Activated CD4-positive, alpha-beta T cell treated with anti-CD3 and anti-CD28 coated beads for 36 hours (primary cell): Measurements from ENCODE around the gene RAET1E. TPM values are rescaled to one million over a fixed set of nuclear protein-coding genes. Genes with fewer than 3 reads are reported as not detected.
"Not testable (repeated sequence)": the region's sequence is repeated elsewhere in the genome, so short reads cannot be mapped to it uniquely, and the experiment has no call there.

Experiments used
- ATAC-seq: fragments of 200-7000 bp; cut with Tn5 transposase; one replicate; pipeline ENCODE4 v1.10.0; 2021; ENCODE audit warnings: mild to moderate bottlenecking, moderate library complexity
- CTCF ChIA-PET: fragments of 350-600 bp; sonication (Branson Sonifier 250); formaldehyde crosslinking; loops from one replicate; lab custom pipeline; 2021; ENCODE audit warnings: antibody characterized with exemption; lab: Charles Lee
- POLR2A ChIA-PET: fragments of 350-600 bp; sonication (Branson Sonifier 250); formaldehyde crosslinking; loops from one replicate; lab custom pipeline; 2021; ENCODE audit warnings: antibody characterized with exemption, inconsistent platforms; lab: Charles Lee
- DNase-seq: peaks from one replicate; pipeline ENCODE4 v3.0.0-alpha.2; 2020
- H3K27ac Mint-ChIP-seq: one replicate; pipeline ENCODE4 v1.8.0; 2021; ENCODE audit warnings: mixed read lengths
- H3K27me3 Mint-ChIP-seq: one replicate; pipeline ENCODE4 v1.8.0; 2021; ENCODE audit warnings: mixed read lengths
- H3K36me3 Mint-ChIP-seq: one replicate; pipeline ENCODE4 v1.8.0; 2021; ENCODE audit warnings: low read depth, mixed read lengths
- H3K4me1 Mint-ChIP-seq: one replicate; pipeline ENCODE4 v1.8.0; 2021; ENCODE audit warnings: mixed read lengths
- H3K4me3 Mint-ChIP-seq: one replicate; pipeline ENCODE4 v1.8.0; 2021; ENCODE audit warnings: mild to moderate bottlenecking, moderate library complexity, mixed read lengths
- H3K9me3 Mint-ChIP-seq: one replicate; pipeline ENCODE4 v1.8.0; 2021; ENCODE audit warnings: low read depth, mixed read lengths
- intact Hi-C, 2 experiments: fragments of 100-400 bp; cut with DNase I in 1 of 2; cut with micrococcal nuclease in 1 of 2; formaldehyde crosslinking; loops; one replicate each; pipeline versions ENCODE4 v1.14.2 to v1.15.1; 2022 to 2024; cut with DNase I, micrococcal nuclease
- total RNA-seq, 2 experiments: library from RNA; stranded (reverse); gene quantifications; one replicate each; pipeline ENCODE4 v1.2.3, GENCODE V29; 2021

Gene RAET1E
- total RNA-seq, 2 experiments from 2014 or later = not detected

GRCh38 chr6:149938571-149939355 lies 40.9 kb upstream of the RAET1E start:
- Mint-ChIP-seq H3K36me3 (no peaks in the 10 kb centered on the region), H3K27ac (peak overlapping the region; percentile 76), H3K4me3 (peak overlapping the region; percentile 68), H3K9me3 (no peaks in the 10 kb centered on the region), H3K27me3 (peaks cover 71% of the 10 kb centered on the region), H3K4me1 (peaks cover 36% of the 10 kb centered on the region)
- intact Hi-C loops = no loop called here
- peak; percentile 65 for DNase-seq
- ChIA-PET CTCF (interaction anchor here (0.6 to 1.2 kb wide), 3 partner anchors 23 to 86 kb away, joined by 3 to 5 read pairs (median 3); partner anchors contain the start of gene RAET1L), POLR2A (no interaction called here)
- peak; percentile 29 for ATAC-seq

DNA sequence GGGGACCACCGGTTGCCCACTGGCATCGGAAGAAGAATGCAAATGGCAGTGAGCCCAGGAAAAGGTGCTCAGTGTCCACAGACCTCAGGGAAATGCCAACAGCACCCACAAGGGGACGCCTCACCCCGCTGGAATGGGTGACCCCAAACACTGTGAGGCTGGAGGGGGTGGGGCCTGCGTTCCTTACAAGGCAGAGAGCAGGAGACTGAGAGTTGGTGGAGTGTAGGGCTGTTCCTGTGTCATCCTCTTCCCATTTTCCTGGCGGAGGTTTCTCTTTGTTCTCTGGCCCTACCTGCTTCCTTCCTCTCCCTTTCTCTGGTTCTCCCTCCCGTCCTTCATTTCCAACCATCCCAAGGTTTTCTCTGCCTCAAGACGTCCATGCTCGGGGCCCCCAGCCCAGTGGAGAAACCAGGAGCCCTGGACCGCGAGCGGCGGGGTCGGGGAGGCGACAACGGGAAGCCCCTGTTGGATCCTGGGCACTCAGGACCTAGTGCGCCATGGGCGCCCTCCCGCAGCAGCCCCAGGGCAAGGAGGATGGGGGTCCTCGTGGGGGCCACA lies 40.2 kb upstream of the RAET1E start:
- Mint-ChIP-seq H3K27me3 (peaks cover 75% of the 10 kb centered on the region), H3K4me3 (peak overlapping the region; percentile 68), H3K4me1 (peaks cover 36% of the 10 kb centered on the region)
- intact Hi-C loops, DNase-seq, H3K9me3 Mint-ChIP-seq, POLR2A ChIA-PET, H3K27ac Mint-ChIP-seq, H3K36me3 Mint-ChIP-seq: not testable (repeated sequence)
- peak; percentile 40 for ATAC-seq
- CTCF ChIA-PET = interaction anchor here (1.2 kb wide), 1 partner anchor 79 kb away, joined by 5 read pairs; no protein-coding TSS in a partner anchor

DNA sequence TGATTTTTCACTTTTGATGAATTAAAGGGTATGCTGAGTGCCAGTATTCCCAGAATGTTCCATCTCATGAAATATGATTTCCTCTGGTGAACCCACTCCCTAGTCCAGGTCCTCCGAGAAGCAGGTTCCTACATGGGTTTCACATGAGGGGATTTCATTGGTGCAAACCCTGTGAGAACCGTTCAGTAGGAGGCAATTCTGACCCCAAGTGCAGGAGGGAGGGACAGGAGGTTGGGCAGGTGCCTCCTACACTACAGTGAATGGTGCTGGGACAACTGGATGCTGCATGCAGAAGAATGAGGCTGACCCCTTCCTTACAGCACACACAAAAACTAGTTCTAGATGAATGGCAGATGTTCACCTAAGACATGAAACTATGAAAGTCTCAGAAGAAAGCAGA lies 38.8 kb upstream of the RAET1E start:
- peaks cover 33% of the 10 kb centered on the region for H3K4me1 Mint-ChIP-seq
- CTCF ChIA-PET = interaction anchor here (2.8 kb wide), 1 partner anchor 81 kb away, joined by 24 read pairs; no protein-coding TSS in a partner anchor
- intact Hi-C loops = no loop called here
- POLR2A ChIA-PET = interaction anchor here (0.6 kb wide), 1 partner anchor 68 kb away, joined by 3 read pairs; no protein-coding TSS in a partner anchor
- H3K27ac Mint-ChIP-seq = no peak overlapping the region
- ATAC-seq (no peak), DNase-seq (no peak)
- no peak overlapping the region for H3K4me3 Mint-ChIP-seq
- H3K36me3 Mint-ChIP-seq = no peaks in the 10 kb centered on the region
- H3K9me3 Mint-ChIP-seq = no peaks in the 10 kb centered on the region
- H3K27me3 Mint-ChIP-seq = peaks cover 77% of the 10 kb centered on the region

DNA sequence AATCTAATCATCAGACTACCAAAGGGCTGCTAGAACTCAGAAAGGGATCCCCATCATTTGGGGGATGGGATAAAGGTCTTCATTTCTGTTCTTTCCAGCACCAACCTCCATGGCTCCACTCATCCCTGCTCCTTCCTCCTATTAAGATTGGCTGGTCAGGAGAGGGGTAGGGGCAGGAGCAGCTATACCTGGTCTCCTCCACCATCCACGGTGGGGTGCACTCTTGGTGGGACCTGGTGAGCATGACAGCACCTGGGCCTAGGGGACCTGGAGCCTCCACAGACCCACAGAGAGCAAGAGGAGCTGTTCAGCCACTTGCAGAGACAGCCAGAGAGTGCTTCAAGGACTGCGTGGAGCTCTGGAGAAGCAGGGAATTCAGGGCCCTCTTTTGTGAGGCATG lies 37.8 kb upstream of the RAET1E start:
- DNase-seq (no peak), ATAC-seq (no peak)
- CTCF ChIA-PET = interaction anchor here (0.5 to 2.8 kb wide), 7 partner anchors 11 to 426 kb away, joined by 3 to 24 read pairs (median 3); no protein-coding TSS in a partner anchor
- Mint-ChIP-seq H3K4me1 (peaks cover 30% of the 10 kb centered on the region), H3K9me3 (no peaks in the 10 kb centered on the region), H3K4me3 (no peak overlapping the region), H3K27ac (no peak overlapping the region), H3K27me3 (peaks cover 76% of the 10 kb centered on the region), H3K36me3 (no peaks in the 10 kb centered on the region)
- POLR2A ChIA-PET = no interaction called here
- intact Hi-C loops = loop anchor here in 1 of 2 experiments (2.0 kb wide), 1 partner anchor 879 kb away; no protein-coding TSS in a partner anchor

DNA sequence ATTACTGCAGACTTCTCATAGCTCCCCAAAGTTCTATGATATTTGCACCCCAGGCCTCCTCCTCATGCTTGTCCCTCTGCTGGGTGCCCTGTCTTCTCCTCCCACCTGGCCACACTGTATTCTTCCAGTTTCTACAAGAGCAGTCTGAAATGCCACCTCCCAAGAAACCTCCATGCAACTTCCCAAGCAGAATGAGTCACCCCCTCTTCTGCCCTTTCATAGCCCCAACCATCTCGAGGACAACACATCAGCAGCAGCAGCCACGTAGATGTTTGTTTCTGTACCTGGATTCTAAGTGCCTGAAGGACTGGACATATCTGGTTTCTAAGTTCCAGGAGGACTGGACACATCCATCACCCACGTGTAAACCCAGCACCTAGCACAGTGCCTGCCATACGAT lies 37.3 kb upstream of the RAET1E start:
- Mint-ChIP-seq H3K4me1 (peaks cover 27% of the 10 kb centered on the region), H3K36me3 (no peaks in the 10 kb centered on the region), H3K27me3 (peaks cover 76% of the 10 kb centered on the region), H3K27ac (no peak overlapping the region), H3K9me3 (no peaks in the 10 kb centered on the region), H3K4me3 (no peak overlapping the region)
- intact Hi-C loops = loop anchor here in 1 of 2 experiments (2.0 kb wide), 1 partner anchor 880 kb away; no protein-coding TSS in a partner anchor
- ChIA-PET POLR2A (no interaction called here), CTCF (interaction anchor here (0.7 to 2.8 kb wide), 4 partner anchors 10 to 142 kb away, joined by 3 to 24 read pairs (median 4); no protein-coding TSS in a partner anchor)
- DNase-seq = no peak
- ATAC-seq = no peak

DNA sequence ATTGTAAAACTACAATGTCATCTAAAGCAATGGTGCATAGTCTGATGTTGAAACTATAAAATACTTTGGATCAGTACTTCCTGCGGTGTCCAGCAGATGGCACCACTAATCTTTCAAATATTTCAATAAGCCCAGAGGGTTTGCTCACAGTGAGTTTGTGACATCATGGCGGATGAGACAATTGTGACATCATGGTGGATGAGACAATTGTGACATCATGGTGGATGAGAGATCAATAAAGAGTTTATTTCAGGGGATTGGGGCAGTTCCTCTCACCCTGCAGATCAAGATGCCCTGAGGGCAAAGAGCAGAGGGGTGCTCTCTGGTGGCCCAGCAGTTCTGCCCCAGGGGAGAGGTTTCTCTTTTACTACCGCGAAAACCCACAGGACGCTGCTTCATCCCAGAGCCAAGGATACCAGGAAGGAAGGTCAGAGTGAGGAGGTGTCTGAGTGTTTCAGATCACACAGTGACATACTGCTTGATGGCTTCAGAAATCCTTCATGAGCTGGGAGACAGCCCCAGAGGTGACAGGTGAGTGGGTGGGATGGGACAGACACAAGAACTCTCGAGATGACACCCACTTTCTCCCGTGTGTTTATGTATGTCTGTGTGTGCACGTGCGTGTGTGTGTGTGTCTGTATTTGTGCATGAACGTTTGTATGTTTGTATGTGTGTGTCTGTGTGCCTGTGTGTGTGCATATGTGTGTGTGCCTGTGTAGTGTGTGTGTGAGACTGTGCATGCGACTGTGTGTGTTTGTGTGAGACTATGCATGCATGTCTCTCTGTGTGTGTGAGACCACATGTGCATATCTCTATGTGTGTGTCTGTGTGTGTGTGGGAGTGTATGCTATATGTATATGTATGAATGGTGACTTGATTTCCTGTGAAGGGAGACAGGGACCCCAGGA lies 36.6 kb upstream of the RAET1E start:
- POLR2A ChIA-PET = no interaction called here
- peaks cover 21% of the 10 kb centered on the region for H3K4me1 Mint-ChIP-seq
- H3K4me3 Mint-ChIP-seq = no peak overlapping the region

DNA sequence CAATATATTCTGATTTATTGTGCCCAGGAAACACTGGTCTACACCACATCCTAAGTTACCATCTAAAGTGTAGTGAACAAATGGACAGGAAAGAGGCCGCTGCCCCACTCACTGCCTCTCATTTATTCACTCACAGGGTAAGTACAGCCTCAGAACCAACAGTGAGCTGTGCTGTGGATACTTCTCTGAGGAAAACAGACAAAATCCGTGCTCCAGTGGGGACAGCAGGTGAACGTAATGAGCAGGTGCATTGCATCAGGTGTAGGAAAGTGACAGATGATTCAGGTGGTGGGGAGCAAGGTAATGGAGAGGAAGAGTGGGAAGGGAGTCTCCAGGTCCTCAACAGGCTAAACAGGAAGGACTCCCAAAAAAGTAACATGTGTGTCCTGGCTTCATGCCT lies 35.5 kb upstream of the RAET1E start:
- no peak for DNase-seq
- Mint-ChIP-seq H3K4me3 (no peak overlapping the region), H3K4me1 (peaks cover 13% of the 10 kb centered on the region), H3K27ac (no peak overlapping the region), H3K9me3 (no peaks in the 10 kb centered on the region), H3K27me3 (peaks cover 77% of the 10 kb centered on the region), H3K36me3 (no peaks in the 10 kb centered on the region)
- ATAC-seq = no peak
- intact Hi-C loops = loop anchor here in 1 of 2 experiments (5.0 kb wide), 1 partner anchor 879 kb away; no protein-coding TSS in a partner anchor
- CTCF ChIA-PET = interaction anchor here (1.2 kb wide), 1 partner anchor 84 kb away, joined by 4 read pairs; no protein-coding TSS in a partner anchor
- POLR2A ChIA-PET = no interaction called here

More for the DNA sequence above, 36.6 kb upstream of the RAET1E start:
- Mint-ChIP-seq H3K27ac (no peak overlapping the region), H3K9me3 (no peaks in the 10 kb centered on the region), H3K27me3 (peaks cover 74% of the 10 kb centered on the region), H3K36me3 (no peaks in the 10 kb centered on the region)
- CTCF ChIA-PET = interaction anchor here (2.8 kb wide), 1 partner anchor 83 kb away, joined by 24 read pairs; no protein-coding TSS in a partner anchor
- ATAC-seq (peak; percentile 57), DNase-seq (peak; percentile 84)
- intact Hi-C loops = loop anchor here (1.0 to 5.0 kb wide), 5 partner anchors 29 to 880 kb away; partner anchors contain the start of genes ULBP1 (in 1 of the 2) and ULBP3 (in 1 of the 2)

- Mint-ChIP-seq H3K27me3 (peaks cover 79% of the 10 kb centered on the region), H3K9me3 (no peaks in the 10 kb centered on the region), H3K36me3 (no peaks in the 10 kb centered on the region), H3K4me3 (no peak overlapping the region), H3K27ac (no peak overlapping the region), H3K4me1 (peaks cover 11% of the 10 kb centered on the region)
- ChIA-PET POLR2A (no interaction called here), CTCF (interaction anchor here (1.2 kb wide), 1 partner anchor 84 kb away, joined by 4 read pairs; no protein-coding TSS in a partner anchor)
- intact Hi-C loops = loop anchor here in 1 of 2 experiments (5.0 kb wide), 1 partner anchor 879 kb away; no protein-coding TSS in a partner anchor
- ATAC-seq = no peak
- no peak for DNase-seq
Observed at GRCh38 chr6:149933036-149933435, 35.1 kb upstream of the RAET1E start.

DNA sequence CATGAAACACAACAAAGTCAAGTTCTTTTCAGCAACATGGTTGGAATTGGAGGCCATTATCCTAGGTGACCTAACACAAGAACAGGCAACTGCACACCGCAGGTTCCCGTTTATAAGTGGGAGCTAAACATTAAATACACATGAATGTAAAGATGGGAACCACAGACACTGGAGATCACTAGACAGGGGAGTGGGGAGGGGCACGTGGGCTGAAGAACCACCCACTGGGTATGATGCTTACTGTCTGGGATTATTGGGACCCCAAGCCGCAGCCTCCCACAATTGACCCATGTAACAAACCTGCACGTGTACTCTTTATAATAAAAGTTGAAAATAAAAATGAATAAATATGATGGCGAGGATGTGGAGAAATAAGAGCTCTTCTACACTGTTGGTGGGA lies 33.6 kb upstream of the RAET1E start:
- CTCF ChIA-PET = interaction anchor here (1.3 kb wide), 2 partner anchors 85 to 123 kb away, joined by 3 to 4 read pairs; no protein-coding TSS in a partner anchor
- DNase-seq = no peak
- no peak overlapping the region for H3K27ac Mint-ChIP-seq
- H3K9me3 Mint-ChIP-seq = no peaks in the 10 kb centered on the region
- no peak overlapping the region for H3K4me3 Mint-ChIP-seq
- H3K36me3 Mint-ChIP-seq = no peaks in the 10 kb centered on the region
- intact Hi-C loops = loop anchor here in 1 of 2 experiments (5.0 kb wide), 1 partner anchor 881 kb away; no protein-coding TSS in a partner anchor
- POLR2A ChIA-PET = no interaction called here
- peaks cover 77% of the 10 kb centered on the region for H3K27me3 Mint-ChIP-seq
- peaks cover 11% of the 10 kb centered on the region for H3K4me1 Mint-ChIP-seq
- no peak for ATAC-seq

GRCh38 chr6:149929422-149929821 lies 31.5 kb upstream of the RAET1E start:
- no peak for ATAC-seq
- Mint-ChIP-seq H3K4me1 (peaks cover 12% of the 10 kb centered on the region), H3K9me3 (no peaks in the 10 kb centered on the region), H3K27ac (no peak overlapping the region), H3K36me3 (no peaks in the 10 kb centered on the region), H3K27me3 (peaks cover 74% of the 10 kb centered on the region), H3K4me3 (no peak overlapping the region)
- CTCF ChIA-PET = interaction anchor here (0.6 to 1.1 kb wide), 4 partner anchors 55 to 94 kb away, joined by 3 to 5 read pairs (median 4); no protein-coding TSS in a partner anchor
- peak; percentile 52 for DNase-seq
- POLR2A ChIA-PET = no interaction called here
- intact Hi-C loops = loop anchor here (5.0 to 10.0 kb wide), 2 partner anchors 382 to 405 kb away; partner anchors contain the start of gene PPIL4 (in 1 of the 2)
